NCI-H345 treated with DMSO at 0.1 percent for 48 hours (cell line): ENCODE data around the gene RASL10B.

Experiments
- DNase-seq: peaks from one replicate; lab custom pipeline; 2025; ENCODE audit not compliant: unreplicated experiment; lab: John Stamatoyannopoulos, UW

The RASL10B gene

DNA sequence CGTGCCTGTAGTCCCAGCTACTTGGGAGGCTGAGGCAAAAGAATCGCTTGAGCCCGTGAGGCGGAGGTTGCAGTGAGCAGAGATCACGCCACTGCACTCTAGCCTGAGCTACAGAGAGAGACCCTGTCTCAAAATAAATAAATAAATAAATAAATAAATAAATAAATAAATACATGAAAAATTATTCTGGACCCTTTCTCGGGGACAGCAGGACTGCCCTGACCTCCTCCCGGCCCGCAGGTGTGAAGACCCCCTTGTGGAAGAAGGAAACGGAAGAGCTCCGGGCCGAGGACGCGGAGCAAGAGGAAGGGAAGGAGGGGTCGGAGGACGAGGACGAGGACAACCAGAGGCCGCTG, 32.3 kb downstream of the RASL10B start:
- DNase-seq: no peak

DNA sequence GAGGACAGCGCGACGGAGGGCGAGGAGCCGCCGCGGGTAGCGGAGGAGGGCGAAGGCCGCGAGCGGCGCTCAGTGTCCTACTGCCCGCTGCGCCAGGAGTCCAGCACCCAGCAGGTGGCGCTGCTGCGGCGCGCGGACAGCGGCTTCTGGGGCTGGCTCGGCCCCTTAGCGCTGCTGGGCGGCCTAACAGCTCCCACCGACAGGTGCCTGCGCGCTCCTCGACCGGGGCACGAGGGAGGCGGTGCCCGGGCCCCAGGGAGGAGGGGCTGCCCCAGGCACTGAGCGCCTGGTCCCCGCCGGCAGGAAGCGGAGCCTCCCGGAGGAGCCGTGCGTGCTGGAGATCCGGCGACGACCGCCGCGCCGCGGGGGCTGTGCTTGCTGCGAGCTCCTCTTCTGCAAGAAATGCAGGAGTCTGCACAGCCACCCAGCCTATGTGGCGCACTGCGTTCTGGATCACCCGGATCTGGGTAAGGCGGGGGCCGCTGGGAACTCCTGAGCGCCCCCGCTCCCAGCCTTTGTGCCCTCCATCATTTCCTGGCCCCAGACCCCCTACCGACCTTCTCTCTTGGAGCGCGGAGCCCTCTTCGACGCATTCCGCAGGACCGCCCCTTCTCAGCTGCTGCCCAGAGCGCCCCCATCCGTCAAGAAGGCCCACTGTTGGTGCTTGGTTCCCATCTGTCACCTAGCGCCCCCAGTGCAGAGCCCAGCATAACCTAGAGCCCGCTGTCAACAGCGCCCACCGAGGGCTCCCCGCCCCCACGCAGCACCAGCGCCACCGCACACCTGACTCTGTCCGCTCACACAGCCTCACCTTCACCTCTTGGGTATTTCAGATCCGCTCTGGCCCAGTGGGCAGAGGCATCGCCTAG, 32.9 kb downstream of the RASL10B start:
- DNase-seq: peak; percentile 86

DNA sequence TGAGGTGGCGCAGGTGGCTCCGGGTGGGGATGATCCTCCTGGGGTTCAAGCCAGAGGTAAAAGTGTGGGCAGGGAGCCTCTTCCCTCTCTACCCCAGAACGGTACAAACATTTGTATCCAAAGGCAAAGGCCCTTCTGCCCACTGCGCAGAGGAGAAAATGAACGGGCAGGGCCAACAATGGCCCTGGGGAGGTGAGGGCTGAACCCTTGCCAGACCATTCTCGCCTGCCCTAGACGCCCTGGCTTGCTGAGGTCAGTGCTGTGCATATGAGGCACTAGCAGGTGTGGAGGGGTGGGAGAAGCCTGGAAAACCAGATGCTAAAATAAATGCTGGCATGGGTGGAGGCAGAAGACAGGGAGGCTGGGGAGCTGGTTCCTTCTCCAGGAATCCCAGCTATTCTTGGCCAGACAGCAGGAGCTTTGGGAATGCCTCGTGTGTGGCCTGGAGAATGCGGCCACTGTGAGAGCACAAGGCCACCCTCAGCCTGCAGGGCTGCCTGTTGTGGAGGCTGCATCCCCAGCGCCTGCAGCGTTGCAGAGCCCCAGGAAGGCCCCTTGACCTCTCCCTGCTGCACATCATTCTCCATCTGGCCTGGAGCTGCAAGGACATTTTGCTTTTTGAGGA, 33.8 kb downstream of the RASL10B start:
- no peak for DNase-seq

DNA sequence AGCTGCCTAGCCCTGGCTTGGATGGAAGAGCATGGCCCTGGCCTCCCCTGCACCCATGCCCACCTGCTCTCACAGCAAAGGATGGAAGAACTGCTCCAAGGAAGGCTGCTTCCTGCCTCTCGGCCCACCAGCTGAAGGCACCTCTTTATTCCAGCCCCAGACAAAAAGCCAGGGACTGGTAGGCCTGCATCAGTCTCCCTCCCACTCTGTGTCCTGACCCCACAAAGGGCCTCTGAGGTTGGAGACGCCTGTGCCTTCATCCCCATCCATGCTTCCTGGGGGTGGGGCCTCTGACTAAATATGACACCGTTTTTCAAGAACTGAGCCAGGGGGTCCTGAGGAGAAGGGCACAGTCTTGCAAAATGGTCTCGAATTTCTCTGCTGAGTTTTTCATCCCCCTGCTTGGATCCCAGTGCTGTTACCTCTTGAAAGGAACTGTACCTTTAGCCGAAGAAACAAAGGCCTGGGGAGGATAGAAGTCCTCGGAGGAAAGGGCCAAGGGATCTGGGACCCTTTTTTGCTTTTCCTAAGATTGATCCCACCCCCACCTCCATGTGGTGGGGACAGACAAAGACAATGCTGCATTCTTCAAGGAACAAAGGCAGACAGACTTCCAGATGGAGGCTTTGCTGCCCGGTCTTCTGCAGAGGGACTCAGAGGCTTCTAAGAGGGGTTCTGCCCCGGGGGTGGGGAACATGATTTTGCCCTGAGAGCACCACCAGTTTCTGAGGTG, 34.5 kb downstream of the RASL10B start:
- no peak for DNase-seq

DNA sequence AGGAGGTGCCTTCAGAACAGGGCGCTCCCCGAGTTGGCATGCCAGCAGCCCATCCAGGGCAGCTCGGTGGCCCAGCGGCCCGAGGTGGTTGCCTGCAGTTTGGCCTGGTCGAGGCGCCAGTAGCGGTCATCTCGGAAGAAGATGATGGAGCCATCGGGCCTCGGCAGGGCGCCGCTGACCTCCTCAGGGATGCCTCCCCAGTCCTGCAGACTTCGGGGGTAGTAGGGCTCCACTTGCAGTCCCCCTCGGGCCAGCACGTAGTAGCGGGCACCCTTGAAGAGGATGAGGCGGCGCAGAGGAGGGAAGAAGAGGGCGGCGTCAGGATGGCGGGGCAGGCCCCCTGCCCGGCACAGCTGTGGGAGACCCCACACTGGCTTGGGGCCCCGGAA, 35.0 kb downstream of the RASL10B start:
- no peak for DNase-seq

DNA sequence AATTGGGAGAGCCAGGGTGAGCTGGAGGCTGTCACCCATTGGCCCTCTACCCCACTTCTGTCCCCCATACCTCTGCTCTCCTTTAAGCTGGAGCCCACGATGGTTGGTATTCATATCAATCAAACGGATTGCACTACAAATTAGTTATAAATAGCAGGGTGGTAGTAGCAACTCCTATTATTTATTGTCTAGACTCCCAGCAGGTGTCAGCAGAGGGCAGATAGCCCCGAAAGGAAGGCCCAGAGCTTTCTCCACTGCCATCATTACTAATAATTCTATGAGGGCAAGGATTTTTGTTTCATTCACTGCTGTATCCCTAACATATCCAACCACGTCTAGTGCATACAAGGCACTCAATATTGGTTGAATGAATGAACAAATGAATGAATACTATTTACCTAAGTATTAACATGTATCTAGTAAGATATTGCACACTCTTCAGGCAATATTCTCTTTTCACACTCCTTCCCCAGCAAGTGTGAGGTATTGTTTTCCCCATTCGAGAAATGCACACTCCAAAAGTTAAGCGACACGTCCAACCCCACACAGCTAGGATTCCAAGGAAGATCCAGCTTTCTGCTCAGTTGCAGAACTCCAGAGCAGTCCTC, 35.6 kb downstream of the RASL10B start:
- no peak for DNase-seq

DNA sequence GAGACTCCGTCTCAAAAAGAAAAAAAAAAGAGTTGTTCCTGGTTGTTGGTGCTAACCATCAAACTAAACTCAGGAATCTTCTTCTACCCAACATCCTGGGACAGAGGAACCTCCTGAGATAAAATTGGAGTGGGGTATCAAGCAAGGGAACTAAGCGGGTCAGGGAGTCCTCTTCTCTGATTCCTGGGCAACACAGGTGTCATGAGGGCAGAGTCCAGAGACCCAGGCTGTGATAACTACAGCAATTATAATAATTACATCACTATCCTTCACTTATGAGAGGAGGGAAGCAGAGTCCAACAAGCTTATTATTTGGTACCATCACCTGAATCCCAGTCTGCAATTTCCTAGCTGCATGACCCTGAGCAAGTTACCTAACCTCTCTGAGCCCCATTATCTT, 37.4 kb downstream of the RASL10B start:
- DNase-seq: no peak

DNA sequence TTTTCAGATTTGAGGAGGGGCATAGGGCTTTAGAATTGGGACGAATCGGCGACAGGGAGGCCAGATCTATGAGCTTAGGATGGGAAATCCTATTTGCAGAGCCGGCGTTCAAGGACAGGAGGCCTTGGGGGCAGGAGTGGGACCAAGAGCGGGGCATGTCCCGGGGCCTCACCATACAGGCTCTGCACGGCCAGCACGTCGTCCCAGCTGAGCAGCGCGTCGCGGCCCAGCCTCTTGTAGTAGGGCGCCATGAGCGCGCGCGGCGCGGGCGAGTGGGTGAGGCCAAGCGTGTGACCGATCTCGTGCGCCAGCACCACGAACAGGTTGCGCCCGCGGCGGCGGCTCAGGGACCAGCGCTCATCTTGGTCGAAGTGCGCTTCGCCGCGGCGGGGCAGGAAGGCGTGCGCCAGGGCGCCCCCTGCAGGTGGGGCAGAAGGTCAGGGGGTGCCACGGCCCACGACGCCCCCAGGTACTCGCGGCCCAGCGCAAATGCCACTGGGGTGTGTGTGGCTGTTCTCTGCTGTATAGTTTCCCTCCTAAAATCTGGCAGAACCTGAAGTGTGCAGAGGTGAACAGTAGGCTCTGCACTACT, 38.6 kb downstream of the RASL10B start:
- DNase-seq: no peak

DNA sequence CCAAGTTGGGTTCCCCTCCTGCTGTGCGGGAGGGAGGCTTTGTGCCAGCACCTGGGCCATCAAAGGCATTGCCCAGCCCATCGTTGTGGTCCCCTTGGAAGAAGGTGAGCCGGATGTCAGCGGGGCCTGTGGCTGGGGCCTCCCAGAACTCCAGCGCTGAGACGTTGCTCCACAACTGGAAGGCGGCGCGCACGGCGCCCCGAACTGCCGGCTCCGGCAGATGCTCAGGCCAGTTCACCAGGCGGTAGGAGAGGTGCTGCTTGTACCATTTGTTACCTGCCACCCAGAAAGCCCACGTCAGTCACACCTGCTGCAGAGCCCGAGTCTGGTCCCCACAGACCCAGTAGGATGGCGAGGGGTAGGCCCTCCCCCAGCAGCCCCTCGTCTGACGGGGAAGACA, 41.7 kb downstream of the RASL10B start:
- DNase-seq: no peak

DNA sequence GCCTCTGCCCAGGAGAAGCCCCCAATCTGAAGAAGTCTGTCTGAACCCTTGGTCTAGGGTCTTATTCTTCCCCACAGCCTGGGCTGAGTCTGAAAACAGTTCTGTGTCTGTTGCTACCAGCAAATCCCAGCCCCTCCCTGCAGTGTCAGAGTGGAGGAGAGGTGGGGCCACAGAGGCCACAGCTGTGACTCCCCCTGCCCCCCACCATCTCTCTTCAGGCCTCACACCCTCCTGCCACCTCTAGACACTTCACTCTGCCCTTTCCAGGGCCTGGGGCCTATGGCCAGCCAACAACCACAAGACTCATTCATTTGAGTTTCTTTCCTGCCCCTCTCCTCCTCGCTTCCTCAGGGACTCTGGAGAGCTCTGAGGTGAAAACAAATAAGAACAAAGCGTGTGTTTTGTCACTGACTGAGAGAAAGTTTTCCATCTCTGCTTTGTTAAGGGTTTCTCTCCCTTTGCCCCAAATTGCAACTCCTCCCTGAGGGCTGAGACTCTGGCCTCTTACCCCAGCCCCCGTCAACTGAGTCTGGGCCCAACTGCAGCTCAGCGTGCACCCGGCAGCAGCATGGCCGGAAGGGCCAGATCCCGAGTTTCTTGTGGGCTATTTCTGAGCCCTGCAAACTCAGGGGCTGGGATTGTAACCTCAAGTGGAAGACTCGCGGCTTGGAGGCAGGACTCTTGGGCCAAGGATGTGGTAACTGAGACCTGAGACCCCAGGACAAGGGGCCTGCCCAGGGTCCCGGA, 42.4 kb downstream of the RASL10B start:
- DNase-seq: no peak

DNA sequence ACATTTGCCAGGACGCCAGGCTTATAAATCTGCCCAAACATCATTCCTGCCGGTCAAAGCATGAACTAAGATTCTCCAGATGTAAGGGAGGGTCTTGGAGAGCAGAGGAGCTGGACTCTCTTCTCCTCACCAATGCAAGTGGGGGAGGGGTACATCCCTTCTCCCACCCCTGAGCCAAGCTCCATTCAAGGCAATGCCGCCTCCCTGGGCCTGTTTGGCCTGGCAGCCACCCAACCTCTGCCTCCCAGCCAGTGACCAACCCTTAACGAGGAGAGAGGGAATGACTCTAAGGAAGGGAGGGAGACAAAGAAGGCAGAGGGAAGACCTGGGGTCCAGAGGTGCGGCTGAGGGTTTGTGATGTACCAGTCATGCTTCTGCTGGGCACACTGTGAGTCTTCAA, 43.1 kb downstream of the RASL10B start:
- no peak for DNase-seq

DNA sequence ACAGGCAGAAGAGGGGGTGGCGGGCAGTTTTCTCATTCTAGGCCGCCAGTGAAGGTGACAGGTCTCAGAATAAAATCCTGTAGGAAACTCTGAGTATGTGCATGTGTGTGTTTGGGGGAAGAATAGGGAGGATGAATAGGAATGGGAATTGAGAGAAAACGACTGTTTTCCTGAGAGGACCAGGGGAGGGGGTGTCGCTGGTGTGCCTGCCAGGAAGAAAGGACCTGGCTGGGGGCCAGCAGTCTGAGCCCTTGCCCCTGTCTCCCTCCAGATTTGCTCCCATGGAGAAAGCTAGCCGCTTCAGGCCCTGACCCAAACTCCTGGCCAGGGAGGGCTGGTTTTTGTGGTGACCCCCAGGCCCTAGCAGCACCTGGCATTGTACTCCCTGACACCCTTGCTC, 43.6 kb downstream of the RASL10B start:
- no peak for DNase-seq

DNA sequence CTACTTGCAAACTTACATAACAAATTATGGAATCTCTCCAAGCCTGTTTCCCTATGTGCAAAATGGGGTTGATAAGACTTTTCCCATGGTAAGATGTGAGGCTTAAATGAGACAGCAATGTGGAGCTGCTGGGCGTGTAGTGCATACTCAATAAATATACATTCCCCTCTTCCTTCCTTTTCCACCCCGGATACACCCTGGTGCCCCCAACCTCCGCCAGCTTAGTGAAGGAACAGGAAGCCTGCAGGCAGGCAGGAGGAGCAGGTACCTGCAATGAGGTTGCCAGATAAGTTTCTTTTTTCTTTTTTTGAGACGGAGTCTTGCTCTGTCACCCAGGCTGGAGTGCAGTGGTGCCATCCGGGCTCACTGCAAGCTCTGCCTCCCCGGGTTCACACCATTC, 44.1 kb downstream of the RASL10B start:
- no peak for DNase-seq

DNA sequence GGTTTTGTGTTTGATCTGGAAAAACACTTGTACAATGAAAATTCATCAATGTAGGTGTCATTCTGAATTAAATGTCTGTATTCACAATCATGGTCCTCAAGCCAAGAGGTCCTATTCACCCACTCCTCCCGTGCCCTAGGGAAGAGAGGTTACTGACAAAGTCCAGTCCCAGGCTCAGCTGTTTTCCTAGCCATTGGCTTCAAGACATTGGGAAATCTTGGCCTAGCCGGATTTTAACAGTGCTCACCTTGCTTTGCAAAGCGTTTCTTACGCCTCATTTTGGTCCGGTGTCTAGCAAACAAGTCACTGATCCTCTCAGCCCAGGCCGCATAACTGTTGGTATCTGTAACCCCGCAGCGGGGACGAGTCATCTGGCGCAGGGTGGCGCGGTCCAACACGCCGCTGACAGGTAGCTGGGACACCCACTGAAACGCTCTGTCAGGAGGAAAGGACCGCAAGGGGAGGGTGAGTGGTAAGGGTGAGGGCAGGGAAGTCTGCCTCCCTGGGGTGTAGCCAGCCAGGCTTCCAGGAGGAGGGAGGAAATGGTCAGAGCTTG, 47.3 kb downstream of the RASL10B start:
- DNase-seq: no peak

DNA sequence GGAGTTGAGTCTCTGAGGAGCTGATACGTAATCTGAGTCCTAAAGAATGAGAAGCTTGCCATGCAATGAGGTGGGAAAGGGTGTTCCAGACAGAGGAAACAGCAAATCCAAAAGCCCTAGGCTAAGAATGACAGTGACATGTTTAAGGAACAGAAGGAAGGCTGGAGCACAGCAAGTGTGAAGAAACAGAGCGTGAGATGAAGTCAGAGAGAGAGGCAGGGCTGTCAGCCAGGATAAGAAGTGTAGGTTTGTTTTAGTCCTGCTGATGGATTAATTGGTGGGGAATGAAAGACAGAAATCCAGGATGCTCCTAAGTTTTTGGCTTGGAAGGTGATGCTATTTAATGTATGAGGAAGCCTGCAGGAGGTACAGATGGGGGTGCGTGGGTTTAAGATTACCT, 49.5 kb downstream of the RASL10B start:
- DNase-seq: no peak

DNA sequence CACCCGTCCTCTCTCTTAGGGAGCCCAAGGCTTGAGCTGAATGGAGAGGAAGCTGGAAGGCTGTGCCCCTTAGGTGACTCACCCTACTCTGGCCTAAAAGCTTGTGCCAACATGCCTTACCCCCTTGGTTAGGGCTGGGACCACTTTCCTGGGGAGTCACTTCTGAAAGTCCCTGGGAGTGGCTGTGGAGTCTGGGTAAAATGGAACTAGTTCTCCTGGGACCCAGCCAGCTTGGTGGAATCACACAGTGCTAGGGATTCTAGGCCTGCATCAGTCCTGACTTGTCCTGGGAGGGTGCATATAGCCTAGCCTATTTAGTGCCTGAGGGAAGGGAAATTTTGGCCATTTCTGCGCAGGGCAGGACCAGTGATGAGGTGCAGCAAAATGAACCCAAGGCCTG, 53.5 kb downstream of the RASL10B start:
- DNase-seq: no peak

DNA sequence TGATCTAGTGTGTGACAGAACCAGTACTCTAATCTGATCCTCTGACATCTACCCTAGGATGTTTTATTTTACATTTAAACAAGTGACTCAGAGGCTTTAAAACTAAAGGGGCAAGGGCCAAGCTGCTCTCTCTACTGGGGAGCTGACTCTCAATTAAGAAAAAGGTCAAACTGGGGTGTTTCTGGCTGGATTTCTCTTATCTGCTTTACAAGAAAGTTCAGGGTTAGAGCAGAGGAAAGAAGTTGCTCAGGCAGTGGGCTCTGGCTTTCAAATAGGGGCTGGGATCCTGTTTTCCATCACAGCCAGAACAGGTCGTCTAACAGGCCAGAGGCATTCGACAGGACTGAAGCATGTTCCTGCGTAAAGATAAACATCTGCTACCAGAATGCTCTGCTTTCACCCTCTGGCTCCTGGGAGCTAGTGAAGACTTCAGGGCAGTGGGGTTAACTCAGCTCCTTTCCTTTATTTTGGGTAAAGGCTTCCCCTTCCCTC, 55.5 kb downstream of the RASL10B start:
- DNase-seq: no peak

DNA sequence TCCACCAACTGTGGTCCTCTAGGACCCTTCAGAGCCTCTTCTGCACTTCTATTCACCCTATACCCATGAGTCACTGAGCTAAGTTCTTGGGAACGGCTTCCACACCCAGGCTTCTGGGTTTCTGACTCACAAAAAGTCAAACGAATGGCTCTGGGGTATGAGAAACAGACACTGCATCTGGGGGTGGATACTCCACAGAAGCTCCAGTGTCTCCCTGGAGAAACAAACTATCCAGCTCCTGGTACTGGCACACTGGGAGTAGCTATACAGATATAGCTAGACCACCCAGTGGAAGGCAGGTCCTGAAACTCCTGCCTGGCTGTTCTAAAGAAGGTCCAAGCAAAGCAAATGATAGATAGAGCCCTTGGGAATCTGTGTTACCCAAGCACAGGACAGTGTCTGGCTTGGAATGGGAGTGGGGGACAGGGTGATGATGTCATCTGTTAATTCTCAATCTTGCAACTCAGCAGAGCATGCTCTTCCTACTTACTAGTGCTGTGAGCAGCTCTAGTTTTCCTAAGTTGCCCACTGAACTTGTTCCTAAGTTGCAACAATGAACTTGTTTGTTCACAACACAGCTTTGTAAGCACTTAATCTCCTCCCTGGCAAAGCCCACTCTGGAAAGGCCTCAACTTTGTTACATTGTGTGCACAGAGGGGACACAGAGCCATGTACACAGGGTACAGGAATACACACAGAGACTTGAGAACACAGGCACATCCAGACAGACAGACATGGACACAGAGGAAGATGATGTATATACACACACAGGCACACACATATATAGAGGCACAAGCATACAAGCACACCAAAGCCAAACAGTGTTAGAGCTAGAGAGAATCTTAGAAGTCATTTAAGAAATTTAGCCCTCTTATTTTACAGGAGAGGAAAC, 57.3 kb downstream of the RASL10B start:
- no peak for DNase-seq

DNA sequence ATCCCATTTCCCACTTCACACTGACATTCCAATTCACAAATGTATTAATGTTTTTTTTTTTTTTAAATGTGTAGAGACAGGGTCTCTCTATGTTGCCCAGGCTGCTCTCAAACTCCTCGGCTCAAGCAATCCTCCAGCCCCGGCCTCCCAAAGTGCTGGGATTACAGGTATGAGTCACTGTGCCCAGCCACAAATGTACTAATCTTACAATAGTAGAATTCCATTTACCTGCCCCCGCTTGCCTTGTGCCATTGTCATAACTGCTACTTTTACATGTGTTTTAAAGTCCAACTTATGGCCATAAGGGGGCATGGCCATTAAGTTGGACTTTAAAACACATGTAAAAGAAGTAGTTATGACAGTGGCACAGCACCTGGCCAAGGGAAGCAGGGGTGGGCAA, 59.4 kb downstream of the RASL10B start:
- no peak for DNase-seq
